ENCODE measurements around the gene TTC6. TPM values are rescaled to one million over a fixed set of nuclear protein-coding genes. Genes with fewer than 3 reads are reported as not detected.

TTC6 gene
- total and polyA plus RNA-seq, 8 donors, result 0.92 to 184 (median 20.9) TPM

GRCh38 chr14:37583358-37584210, 11.8 kb upstream of the TTC6 start:
- DNase-seq, result peak in 1 of 2 donors; percentile 83
- peak overlapping the region; percentile 86 to 98 (median 92) for H3K27ac ChIP-seq
- 2 to 8% (median 3%) methylated on average over 51 to 67 of the region's 67 CpGs for WGBS, 5 donors

GRCh38 chr14:37584211-37585100, 11.0 kb upstream of the TTC6 start:
- DNase-seq, result peak; percentile 61 to 74
- peak overlapping the region; percentile 86 to 98 (median 92) for H3K27ac ChIP-seq

More at GRCh38 chr14:37583358-37584210, 11.8 kb upstream of the TTC6 start:
- no peaks in the 10 kb centered on the region for H3K36me3 ChIP-seq
- peak overlapping the region; percentile 28 to 50 (median 40) for H3K4me3 ChIP-seq
- TF ChIP-seq POLR2AphosphoS5 (IDR thresholded peaks at IDR 0.05) (peak in 1 of 3 donors; percentile 28), POLR2A (IDR thresholded peaks at IDR 0.05) (no peak)
- no peaks in the 10 kb centered on the region for H3K9me3 ChIP-seq
- peaks cover 18 to 64% (median 40%) of the 10 kb centered on the region in 3 donors for H3K27me3 ChIP-seq
- H3K4me1 ChIP-seq, result peaks cover 18 to 36% (median 27%) of the 10 kb centered on the region in 4 donors
- intact Hi-C loops (cut with DNase I; ENCODE audit: low total_unique reads), result no loop called here

GRCh38 chr14:37585101-37585511, 10.3 kb upstream of the TTC6 start:
- Histone ChIP-seq H3K36me3 (no peaks in the 10 kb centered on the region), H3K4me3 (peak overlapping the region in 3 of 4 donors; percentile 35 to 50 (median 44)), H3K27ac (peak overlapping the region; percentile 86 to 98 (median 92)), H3K9me3 (no peaks in the 10 kb centered on the region), H3K4me1 (peaks cover 18 to 36% (median 27%) of the 10 kb centered on the region in 4 donors), H3K27me3 (peaks cover 18 to 79% (median 47%) of the 10 kb centered on the region in 3 donors)
- WGBS, 5 donors, result 2 to 12% (median 10%) methylated on average over 20 to 23 of the region's 23 CpGs
- intact Hi-C loops (cut with DNase I; ENCODE audit: low total_unique reads), result no loop called here
- TF ChIP-seq POLR2A (IDR thresholded peaks at IDR 0.05) (no peak), POLR2AphosphoS5 (IDR thresholded peaks at IDR 0.05) (peak in 1 of 3 donors; percentile 41), EP300 (IDR thresholded peaks at IDR 0.05) (no peak), CTCF (IDR thresholded peaks at IDR 0.05) (no peak)
- peak; percentile 69 to 74 for DNase-seq

More at GRCh38 chr14:37584211-37585100, 11.0 kb upstream of the TTC6 start:
- Histone ChIP-seq H3K4me3 (peak overlapping the region; percentile 28 to 50 (median 40)), H3K4me1 (peaks cover 18 to 36% (median 27%) of the 10 kb centered on the region in 4 donors), H3K27me3 (peaks cover 18 to 73% (median 47%) of the 10 kb centered on the region in 3 donors), H3K36me3 (no peaks in the 10 kb centered on the region), H3K9me3 (no peaks in the 10 kb centered on the region)
- WGBS, 5 donors, result 4 to 14% (median 12%) methylated on average over 41 to 62 of the region's 62 CpGs
- intact Hi-C loops (cut with DNase I; ENCODE audit: low total_unique reads), result no loop called here
- TF ChIP-seq POLR2A (IDR thresholded peaks at IDR 0.05), result no peak
- peak in 2 of 3 donors; percentile 7 to 58 for TF ChIP-seq POLR2AphosphoS5 (IDR thresholded peaks at IDR 0.05)

- Histone ChIP-seq H3K27me3 (peaks cover 27 to 90% (median 57%) of the 10 kb centered on the region in 3 donors), H3K27ac (peak overlapping the region; percentile 86 to 98 (median 92)), H3K9me3 (no peaks in the 10 kb centered on the region), H3K36me3 (no peaks in the 10 kb centered on the region), H3K4me1 (peaks cover 18 to 36% (median 28%) of the 10 kb centered on the region in 4 donors), H3K4me3 (no peak overlapping the region)
- no peak for TF ChIP-seq CTCF (IDR thresholded peaks at IDR 0.05)
- TF ChIP-seq EP300 (IDR thresholded peaks at IDR 0.05), result no peak
- no peak for TF ChIP-seq POLR2AphosphoS5 (IDR thresholded peaks at IDR 0.05)
- no peak for TF ChIP-seq POLR2A (IDR thresholded peaks at IDR 0.05)
- intact Hi-C loops (cut with DNase I; ENCODE audit: low total_unique reads), result no loop called here
- WGBS, 5 donors, result 5 to 12% (median 6%) methylated on average over 10 of the region's 10 CpGs
- peak in 1 of 2 donors; percentile 46 for DNase-seq
Measured at GRCh38 chr14:37585971-37586796, 9.2 kb upstream of the TTC6 start.
